ENCODE results near the gene MCF2. TPM values are rescaled to one million over a fixed set of nuclear protein-coding genes. Genes with fewer than 3 reads are reported as not detected.
A peak's percentile ranks its signal among the peaks of the same experiment; 100 is the strongest.

The MCF2 gene
- total and polyA plus RNA-seq, 2 donors from 2014 or later: 0.85 to 2.2 TPM

DNA sequence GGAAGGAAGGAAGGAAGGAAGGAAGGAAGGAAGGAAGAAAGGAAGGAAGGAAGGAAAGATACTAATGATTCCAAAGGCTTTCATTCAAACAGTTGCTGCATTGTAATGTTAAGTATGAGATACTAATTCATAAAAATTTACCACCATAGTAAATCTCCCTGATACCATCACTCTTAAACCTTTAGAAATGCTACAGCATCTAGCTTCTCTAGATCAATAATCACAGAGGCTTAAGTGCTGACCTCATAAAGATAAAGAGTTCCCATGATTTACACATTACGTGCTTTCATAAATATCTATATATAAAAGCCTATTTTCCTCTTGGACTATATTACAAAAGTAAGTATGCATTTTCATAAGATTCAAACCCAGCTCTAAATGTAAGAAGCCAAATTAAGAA is 141.0 kb downstream of the MCF2 start:
- Histone ChIP-seq H3K27ac (ENCODE audit: low read depth in 2 of 2, low read length in 2 of 2) (no peak overlapping the region), H3K4me3 (ENCODE audit: low read length in 3 of 3) (no peak overlapping the region), H3K4me1 (ENCODE audit: control insufficient read depth in 2 of 3, insufficient read depth in 2 of 3, low read depth in 1 of 3, low read length in 3 of 3) (no peaks in the 10 kb centered on the region), H3K9ac (ENCODE audit: low read length in 3 of 3) (no peak overlapping the region), H3K36me3 (ENCODE audit: control insufficient read depth in 2 of 3, insufficient read depth in 3 of 3, low read length in 3 of 3) (no peaks in the 10 kb centered on the region), H3K27me3 (ENCODE audit: control insufficient read depth, insufficient read depth, low read length) (no peaks in the 10 kb centered on the region), H3K9me3 (ENCODE audit: control insufficient read depth in 2 of 3, insufficient read depth in 1 of 3, low read length in 3 of 3) (no peaks in the 10 kb centered on the region)
- DNase-seq (no peak), FAIRE-seq (no peak)
- intact Hi-C loops (cut with DNase I): no loop called here
- no peak for TF ChIP-seq CTCF (IDR thresholded peaks at IDR 0.05; ENCODE audit: borderline replicate concordance, extremely low read depth, insufficient read depth)

GRCh38 chrX:139563251-139563650 is 144.7 kb downstream of the MCF2 start:
- DNase-seq: no peak

GRCh38 chrX:139560221-139560620 is 147.7 kb downstream of the MCF2 start:
- Histone ChIP-seq H3K9me3 (ENCODE audit: control insufficient read depth in 2 of 3, insufficient read depth in 1 of 3, low read length in 3 of 3) (no peaks in the 10 kb centered on the region), H3K36me3 (ENCODE audit: control insufficient read depth in 2 of 3, insufficient read depth in 3 of 3, low read length in 3 of 3) (no peaks in the 10 kb centered on the region), H3K4me1 (ENCODE audit: control insufficient read depth in 2 of 3, insufficient read depth in 2 of 3, low read depth in 1 of 3, low read length in 3 of 3) (no peaks in the 10 kb centered on the region), H3K27ac (ENCODE audit: low read depth in 2 of 2, low read length in 2 of 2) (no peak overlapping the region), H3K9ac (ENCODE audit: low read length in 3 of 3) (no peak overlapping the region), H3K27me3 (ENCODE audit: control insufficient read depth, insufficient read depth, low read length) (no peaks in the 10 kb centered on the region), H3K4me3 (ENCODE audit: low read length in 3 of 3) (no peak overlapping the region)
- intact Hi-C loops (cut with DNase I): no loop called here
- FAIRE-seq (no peak), DNase-seq (no peak)
- no peak for TF ChIP-seq CTCF (IDR thresholded peaks at IDR 0.05; ENCODE audit: borderline replicate concordance, extremely low read depth, insufficient read depth)

More at GRCh38 chrX:139563251-139563650, 144.7 kb downstream of the MCF2 start:
- TF ChIP-seq CTCF (IDR thresholded peaks at IDR 0.05; ENCODE audit: borderline replicate concordance, extremely low read depth, insufficient read depth): no peak
- Histone ChIP-seq H3K4me3 (ENCODE audit: low read length in 3 of 3) (no peak overlapping the region), H3K36me3 (ENCODE audit: control insufficient read depth in 2 of 3, insufficient read depth in 3 of 3, low read length in 3 of 3) (no peaks in the 10 kb centered on the region), H3K4me1 (ENCODE audit: control insufficient read depth in 2 of 3, insufficient read depth in 2 of 3, low read depth in 1 of 3, low read length in 3 of 3) (no peaks in the 10 kb centered on the region), H3K27ac (ENCODE audit: low read depth in 2 of 2, low read length in 2 of 2) (no peak overlapping the region), H3K9ac (ENCODE audit: low read length in 3 of 3) (no peak overlapping the region), H3K9me3 (ENCODE audit: control insufficient read depth in 2 of 3, insufficient read depth in 1 of 3, low read length in 3 of 3) (no peaks in the 10 kb centered on the region), H3K27me3 (ENCODE audit: control insufficient read depth, insufficient read depth, low read length) (no peaks in the 10 kb centered on the region)
- intact Hi-C loops (cut with DNase I): no loop called here
- no peak for FAIRE-seq

GRCh38 chrX:139559383-139560042 is 148.5 kb downstream of the MCF2 start:
- Histone ChIP-seq H3K4me3 (ENCODE audit: low read length in 3 of 3) (no peak overlapping the region), H3K9me3 (ENCODE audit: control insufficient read depth in 2 of 3, insufficient read depth in 1 of 3, low read length in 3 of 3) (no peaks in the 10 kb centered on the region), H3K27me3 (ENCODE audit: control insufficient read depth, insufficient read depth, low read length) (no peaks in the 10 kb centered on the region), H3K36me3 (ENCODE audit: control insufficient read depth in 2 of 3, insufficient read depth in 3 of 3, low read length in 3 of 3) (no peaks in the 10 kb centered on the region), H3K4me1 (ENCODE audit: control insufficient read depth in 2 of 3, insufficient read depth in 2 of 3, low read depth in 1 of 3, low read length in 3 of 3) (no peaks in the 10 kb centered on the region), H3K27ac (ENCODE audit: low read depth in 2 of 2, low read length in 2 of 2) (no peak overlapping the region), H3K9ac (ENCODE audit: low read length in 3 of 3) (no peak overlapping the region)
- DNase-seq (peak in 3 of 5 donors; percentile 52 to 78 (median 72)), FAIRE-seq (peak; percentile 98)
- intact Hi-C loops (cut with DNase I): no loop called here
- TF ChIP-seq CTCF (IDR thresholded peaks at IDR 0.05; ENCODE audit: borderline replicate concordance, extremely low read depth, insufficient read depth): peak; percentile 52
